Esophagus muscularis mucosa (tissue), 4 donors: Measurements from ENCODE around the gene UNG. TPM values are rescaled to one million over a fixed set of nuclear protein-coding genes. Genes with fewer than 3 reads are reported as not detected.

Experiments used
- DNase-seq: peaks from one replicate; pipeline ENCODE4 v3.0.0-alpha.2; 2017; ENCODE audit errors: extremely low spot score
- H3K27ac ChIP-seq, 4 donors: fragments of 200-600 bp; sonication (generic); replicated peaks in 1 of 4; 1 replicate in 3 of 4; 2 replicates in 1 of 4; pipeline ENCODE4 v1.5.1; 2016 to 2019; ENCODE audit warnings: mild to moderate bottlenecking in 1 of 4
- H3K27me3 ChIP-seq, 4 donors: fragments of 200-600 bp; sonication (generic); one replicate each; pipeline versions ENCODE4 v1.5.1 to v1.6.0; 2016 to 2019
- H3K36me3 ChIP-seq, 4 donors: fragments of 200-600 bp; sonication (generic); one replicate each; pipeline ENCODE4 v1.5.1; 2016 to 2019
- H3K4me1 ChIP-seq, 4 donors: fragments of 200-600 bp; sonication (generic); one replicate each; pipeline ENCODE4 v1.5.1; 2016 to 2019
- H3K4me3 ChIP-seq, 4 donors: fragments of 200-600 bp; sonication (generic); 1 replicate in 2 of 4; 2 replicates in 2 of 4; pipeline ENCODE4 v1.5.1; 2016 to 2019; ENCODE audit warnings: mild to moderate bottlenecking in 4 of 4, moderate library complexity in 1 of 4
- H3K9me3 ChIP-seq, 4 donors: fragments of 200-600 bp; sonication (generic); 1 replicate in 3 of 4; 2 replicates in 1 of 4; pipeline ENCODE4 v1.5.1; 2016 to 2019
- CTCF ChIP-seq, 3 experiments: fragments of 200-600 bp in 2 of 3; fragments of 450-650 bp in 1 of 3; sonication (generic) in 2 of 3; IDR thresholded peaks; one replicate each; pipeline ENCODE4 v1.5.1; 2017 to 2019; ENCODE audit warnings: antibody characterized with exemption in 3 of 3, mild to moderate bottlenecking in 2 of 3, moderate library complexity in 1 of 3
- EP300 ChIP-seq: sonication (generic); formaldehyde crosslinking; IDR thresholded peaks from one replicate; pipeline ENCODE4 v1.6.1; 2017; ENCODE audit warnings: antibody characterized with exemption
- POLR2A ChIP-seq: fragments of 450-650 bp; IDR thresholded peaks from one replicate; pipeline ENCODE4 v1.6.1; 2017; ENCODE audit warnings: antibody characterized with exemption, moderate library complexity, mild to moderate bottlenecking, low read depth
- POLR2AphosphoS5 ChIP-seq, 2 donors: sonication (generic); formaldehyde crosslinking; IDR thresholded peaks; one replicate each; pipeline ENCODE4 v1.6.1; 2017; ENCODE audit warnings: antibody characterized with exemption in 2 of 2
- WGBS: methylation state at CpG from one replicate; pipeline ENCODE4 v1.1.5; 2018; 5-methylcytosine and 5-hydroxymethylcytosine counted together
- intact Hi-C: fragments of 100-400 bp; cut with DNase I; formaldehyde crosslinking; loops from one replicate; pipeline ENCODE4 v1.15.1; 2023
- total RNA-seq, 4 donors: library from RNA; depleted of rRNA; stranded (reverse); fragments of >200 nt; gene quantifications; one replicate each; pipeline versions ENCODE4 v1.1.0 to v1.2.1, GENCODE V29; 2016

UNG gene
- total RNA-seq, 4 donors from 2014 or later, result 11.2 to 18.4 (median 14.3) TPM

DNA sequence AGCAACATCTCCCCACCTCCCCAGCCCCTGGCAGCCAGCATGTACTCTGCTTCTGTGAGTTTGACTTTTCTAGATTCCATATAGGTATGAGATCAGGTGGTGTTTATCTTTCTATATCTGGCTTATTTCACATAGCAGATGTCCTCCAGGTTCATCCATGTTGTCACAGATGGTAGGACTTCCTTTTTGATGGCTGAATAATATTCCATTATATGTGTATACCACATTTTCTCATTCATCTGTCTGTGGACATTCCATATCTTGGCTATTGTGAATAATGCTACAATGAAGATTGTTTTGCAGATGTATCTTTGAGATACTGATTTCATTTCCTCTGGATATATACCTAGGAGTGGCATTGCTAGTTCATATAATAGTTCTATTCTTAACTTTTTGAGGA is 22.5 kb upstream of the UNG start:
- Histone ChIP-seq H3K9me3 (peaks cover 0 to 9% (median 3%) of the 10 kb centered on the region in 4 donors), H3K36me3 (peaks cover 27 to 81% (median 69%) of the 10 kb centered on the region in 4 donors), H3K27ac (no peak overlapping the region), H3K27me3 (no peaks in the 10 kb centered on the region), H3K4me3 (no peak overlapping the region), H3K4me1 (no peaks in the 10 kb centered on the region)
- intact Hi-C loops, result no loop called here
- TF ChIP-seq EP300 (no peak), POLR2A (no peak)
- DNase-seq, result no peak

DNA sequence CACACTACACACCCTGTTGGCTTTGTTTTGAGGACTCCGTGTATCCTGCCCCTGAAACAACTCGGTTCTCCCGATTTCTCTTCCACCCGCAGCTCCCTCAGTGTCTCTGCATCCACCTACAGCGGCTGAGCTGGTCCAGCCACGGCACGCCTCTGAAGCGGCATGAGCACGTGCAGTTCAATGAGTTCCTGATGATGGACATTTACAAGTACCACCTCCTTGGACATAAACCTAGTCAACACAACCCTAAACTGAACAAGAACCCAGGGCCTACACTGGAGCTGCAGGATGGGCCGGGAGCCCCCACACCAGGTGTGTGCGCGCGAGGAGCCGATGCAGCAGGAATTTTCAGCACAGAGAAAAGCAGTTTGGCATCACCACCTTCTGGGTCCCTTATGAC is 14.6 kb upstream of the UNG start:
- DNase-seq, result no peak
- H3K27ac ChIP-seq, result no peak overlapping the region
- TF ChIP-seq EP300 (no peak), POLR2AphosphoS5 (IDR thresholded peaks at IDR 0.05) (no peak), CTCF (IDR thresholded peaks at IDR 0.05) (no peak), POLR2A (no peak)
- WGBS, result 91% methylated on average over 13 of the region's 14 CpGs
- H3K27me3 ChIP-seq, result no peaks in the 10 kb centered on the region
- peaks cover 41 to 98% (median 88%) of the 10 kb centered on the region in 4 donors for H3K36me3 ChIP-seq
- intact Hi-C loops, result no loop called here
- H3K9me3 ChIP-seq, result peaks cover 0 to 9% (median 3%) of the 10 kb centered on the region in 4 donors
- no peaks in the 10 kb centered on the region for H3K4me1 ChIP-seq
- H3K4me3 ChIP-seq, result no peak overlapping the region

DNA sequence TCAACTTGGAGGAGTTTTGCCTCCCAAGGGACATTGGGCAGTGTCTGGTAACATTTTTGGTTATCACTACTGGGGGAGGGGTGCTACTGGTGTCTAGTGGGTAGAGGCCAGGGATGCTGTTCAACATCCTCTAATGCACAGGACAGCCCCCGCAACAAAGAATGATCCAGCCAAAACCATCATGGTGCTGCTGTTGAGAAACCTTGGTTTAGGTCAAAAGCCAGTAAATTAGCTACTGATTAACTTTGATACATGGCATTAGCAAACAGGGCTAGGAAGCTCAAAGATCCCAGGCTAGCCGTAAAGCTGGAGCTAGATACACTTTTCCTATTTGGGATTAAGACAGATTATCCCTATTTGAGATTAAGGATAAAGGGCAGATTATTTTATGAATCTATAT is 13.0 kb upstream of the UNG start:
- H3K4me1 ChIP-seq, result no peaks in the 10 kb centered on the region
- H3K27me3 ChIP-seq, result no peaks in the 10 kb centered on the region
- WGBS, result 100% methylated on average over 2 of the region's 2 CpGs
- H3K9me3 ChIP-seq, result no peaks in the 10 kb centered on the region
- no peak overlapping the region for H3K27ac ChIP-seq
- intact Hi-C loops, result no loop called here
- no peak for TF ChIP-seq POLR2A
- TF ChIP-seq EP300, result no peak
- no peak for TF ChIP-seq CTCF (IDR thresholded peaks at IDR 0.05)
- TF ChIP-seq POLR2AphosphoS5 (IDR thresholded peaks at IDR 0.05), result no peak
- peaks cover 50 to 100% (median 95%) of the 10 kb centered on the region in 4 donors for H3K36me3 ChIP-seq
- no peak overlapping the region for H3K4me3 ChIP-seq
- DNase-seq, result no peak

DNA sequence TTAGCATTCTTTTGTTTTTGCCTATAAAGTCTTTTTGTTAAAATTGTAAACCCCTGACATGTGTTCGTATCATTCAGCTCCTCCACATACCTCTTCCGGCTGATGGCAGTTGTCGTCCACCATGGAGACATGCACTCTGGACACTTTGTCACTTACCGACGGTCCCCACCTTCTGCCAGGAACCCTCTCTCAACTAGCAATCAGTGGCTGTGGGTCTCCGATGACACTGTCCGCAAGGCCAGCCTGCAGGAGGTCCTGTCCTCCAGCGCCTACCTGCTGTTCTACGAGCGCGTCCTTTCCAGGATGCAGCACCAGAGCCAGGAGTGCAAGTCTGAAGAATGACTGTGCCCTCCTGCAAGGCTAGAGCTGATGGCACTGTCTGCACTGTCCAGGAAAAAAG is 11.8 kb upstream of the UNG start:
- Histone ChIP-seq H3K36me3 (peaks cover 50 to 100% (median 96%) of the 10 kb centered on the region in 4 donors), H3K27me3 (no peaks in the 10 kb centered on the region), H3K4me3 (no peak overlapping the region), H3K9me3 (no peaks in the 10 kb centered on the region), H3K4me1 (peaks cover 0 to 3% (median under 1%) of the 10 kb centered on the region in 4 donors), H3K27ac (no peak overlapping the region)
- no peak for TF ChIP-seq POLR2AphosphoS5 (IDR thresholded peaks at IDR 0.05)
- TF ChIP-seq EP300, result no peak
- TF ChIP-seq CTCF (IDR thresholded peaks at IDR 0.05), result no peak
- no peak for TF ChIP-seq POLR2A
- no peak for DNase-seq
- 89% methylated on average over 11 of the region's 11 CpGs for WGBS
- intact Hi-C loops, result no loop called here

DNA sequence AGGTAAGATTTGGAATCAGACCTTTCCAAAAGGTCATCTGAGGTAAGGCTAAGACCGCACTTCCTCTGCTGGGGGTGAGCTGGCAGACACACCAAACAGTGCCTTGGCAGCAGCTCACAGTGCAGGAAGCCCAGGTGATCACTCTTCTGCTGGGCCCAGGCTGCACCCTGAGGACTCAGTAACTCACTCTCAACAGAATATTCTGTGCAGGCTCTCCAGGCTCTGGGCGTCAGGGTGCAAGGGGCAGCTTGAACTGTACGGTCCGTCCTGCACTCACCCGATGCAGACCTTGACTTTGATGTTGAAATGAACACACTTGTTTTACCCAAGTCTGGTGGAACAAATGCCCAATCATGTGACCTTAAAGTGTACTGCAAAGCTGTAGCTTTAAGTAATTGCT is 10.1 kb upstream of the UNG start:
- Histone ChIP-seq H3K36me3 (peaks cover 42 to 92% (median 86%) of the 10 kb centered on the region in 4 donors), H3K27me3 (no peaks in the 10 kb centered on the region), H3K9me3 (no peaks in the 10 kb centered on the region), H3K27ac (no peak overlapping the region), H3K4me3 (no peak overlapping the region), H3K4me1 (peaks cover 8 to 20% (median 15%) of the 10 kb centered on the region in 4 donors)
- intact Hi-C loops, result no loop called here
- TF ChIP-seq EP300, result no peak
- no peak for TF ChIP-seq POLR2A
- no peak for TF ChIP-seq CTCF (IDR thresholded peaks at IDR 0.05)
- no peak for TF ChIP-seq POLR2AphosphoS5 (IDR thresholded peaks at IDR 0.05)
- WGBS, result 63% methylated on average over 5 of the region's 5 CpGs
- DNase-seq, result no peak
